Suprapubic skin (tissue), 4 donors: ENCODE results near the gene OR2AG2.

Experiments
- POLR2A ChIP-seq, 2 donors: fragments of 450-650 bp; IDR thresholded peaks; one replicate each; pipeline ENCODE4 v1.6.1; 2017; ENCODE audit warnings: antibody characterized with exemption in 2 of 2, mild to moderate bottlenecking in 2 of 2, moderate library complexity in 2 of 2
- POLR2AphosphoS5 ChIP-seq, 3 donors: sonication (generic); formaldehyde crosslinking; IDR thresholded peaks; one replicate each; pipeline ENCODE4 v1.6.1; 2017; ENCODE audit warnings: antibody characterized with exemption in 3 of 3
- TF ChIP-seq, protein P1 (sequence below), 2 donors: fragments of 200-600 bp in 1 of 2; fragments of 450-650 bp in 1 of 2; sonication (generic) in 1 of 2; IDR thresholded peaks; one replicate each; pipeline ENCODE4 v1.5.1; 2016 to 2019; ENCODE audit warnings: antibody characterized with exemption in 2 of 2, mild to moderate bottlenecking in 1 of 2, moderate library complexity in 1 of 2

GRCh38 chr11:6719576-6719975 lies 52.2 kb downstream of the OR2AG2 start:
- no peak for TF ChIP-seq POLR2AphosphoS5 (IDR thresholded peaks at IDR 0.05)
- TF ChIP-seq, protein P1, sequence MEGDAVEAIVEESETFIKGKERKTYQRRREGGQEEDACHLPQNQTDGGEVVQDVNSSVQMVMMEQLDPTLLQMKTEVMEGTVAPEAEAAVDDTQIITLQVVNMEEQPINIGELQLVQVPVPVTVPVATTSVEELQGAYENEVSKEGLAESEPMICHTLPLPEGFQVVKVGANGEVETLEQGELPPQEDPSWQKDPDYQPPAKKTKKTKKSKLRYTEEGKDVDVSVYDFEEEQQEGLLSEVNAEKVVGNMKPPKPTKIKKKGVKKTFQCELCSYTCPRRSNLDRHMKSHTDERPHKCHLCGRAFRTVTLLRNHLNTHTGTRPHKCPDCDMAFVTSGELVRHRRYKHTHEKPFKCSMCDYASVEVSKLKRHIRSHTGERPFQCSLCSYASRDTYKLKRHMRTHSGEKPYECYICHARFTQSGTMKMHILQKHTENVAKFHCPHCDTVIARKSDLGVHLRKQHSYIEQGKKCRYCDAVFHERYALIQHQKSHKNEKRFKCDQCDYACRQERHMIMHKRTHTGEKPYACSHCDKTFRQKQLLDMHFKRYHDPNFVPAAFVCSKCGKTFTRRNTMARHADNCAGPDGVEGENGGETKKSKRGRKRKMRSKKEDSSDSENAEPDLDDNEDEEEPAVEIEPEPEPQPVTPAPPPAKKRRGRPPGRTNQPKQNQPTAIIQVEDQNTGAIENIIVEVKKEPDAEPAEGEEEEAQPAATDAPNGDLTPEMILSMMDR (IDR thresholded peaks at IDR 0.05), result no peak
- TF ChIP-seq POLR2A (IDR thresholded peaks at IDR 0.05), result no peak
